Measurements from ENCODE around the gene ZCCHC9. TPM values are rescaled to one million over a fixed set of nuclear protein-coding genes. Genes with fewer than 3 reads are reported as not detected.

ZCCHC9 gene
- total RNA-seq, 1 experiment from 2014 or later, result 32.2 TPM

- Histone ChIP-seq H3K79me2 (ENCODE audit: insufficient read depth, low read length) (no peaks in the 10 kb centered on the region), H3K4ac (ENCODE audit: low read depth, low read length) (no peak overlapping the region), H3K56ac (ENCODE audit: insufficient read length, low read depth, low read length) (no peak overlapping the region), H3T11ph (ENCODE audit: low read length) (no peak overlapping the region), H2BK12ac (ENCODE audit: insufficient read length, low read depth, low read length) (no peak overlapping the region), H4K20me1 (ENCODE audit: control insufficient read depth, insufficient read depth, insufficient read length) (no peaks in the 10 kb centered on the region), H3K4me1 (ENCODE audit: insufficient read depth, low read length) (no peaks in the 10 kb centered on the region), H3K27me3 (ENCODE audit: insufficient read depth, low read length) (no peaks in the 10 kb centered on the region), H2BK15ac (ENCODE audit: low read depth, low read length) (no peak overlapping the region), H2AK5ac (ENCODE audit: insufficient read length, low read length) (no peak overlapping the region), H4K91ac (ENCODE audit: insufficient read length, low read depth, low read length) (no peak overlapping the region), H2AFZ (ENCODE audit: low read length) (no peak overlapping the region), H4K5ac (ENCODE audit: insufficient read length, low read depth, low read length) (no peak overlapping the region), H3K14ac (ENCODE audit: insufficient read depth, low read length) (no peak overlapping the region), H3K9ac (ENCODE audit: extremely low read depth, insufficient read length, low read length) (no peak overlapping the region), H3K27ac (ENCODE audit: insufficient read length, low read depth, low read length) (no peak overlapping the region), H3K23me2 (ENCODE audit: insufficient read length, low read depth, low read length, poor library complexity, severe bottlenecking) (no peaks in the 10 kb centered on the region), H2BK20ac (ENCODE audit: low read depth, low read length, poor library complexity, severe bottlenecking) (no peak overlapping the region), H3K18ac (ENCODE audit: insufficient read length, low read depth, low read length) (no peak overlapping the region), H4K8ac (replicated peaks; ENCODE audit: insufficient read length, low read depth, low read length) (no peak overlapping the region), H3K79me1 (ENCODE audit: insufficient read depth, low read depth, low read length, poor library complexity, severe bottlenecking) (no peaks in the 10 kb centered on the region), H3K9me3 (ENCODE audit: control insufficient read depth, low read depth, low read length) (no peaks in the 10 kb centered on the region), H2BK5ac (ENCODE audit: insufficient read length, low read length) (no peak overlapping the region), H3K23ac (ENCODE audit: insufficient read length, low read depth, low read length) (no peak overlapping the region), H3K4me2 (ENCODE audit: insufficient read depth, insufficient read length, low read length) (no peak overlapping the region), H2BK120ac (ENCODE audit: low read depth, low read length, poor library complexity, severe bottlenecking) (no peak overlapping the region)
- no peak for DNase-seq
- Mint-ChIP-seq H3K27me3 (ENCODE audit: low read depth) (no peaks in the 10 kb centered on the region), H3K4me3 (no peak overlapping the region), H3K27ac (no peak overlapping the region), H3K4me1 (peaks cover 3 to 7% of the 10 kb centered on the region in 2 experiments), H3K9me3 (no peaks in the 10 kb centered on the region), H3K36me3 (ENCODE audit: insufficient read depth in 1 of 3, low read depth in 3 of 3) (no peaks in the 10 kb centered on the region; a peak in 1 of 7 replicates)
- WGBS (ENCODE audit: extremely low coverage, insufficient read length, low lambda C conversion rate), result no CpG with 5 or more reads among the region's 13 CpGs
- no peak for TF ChIP-seq CTCF (conservative IDR thresholded peaks at IDR 0.05)
Observed at GRCh38 chr5:81344736-81345135, 43.3 kb downstream of the ZCCHC9 start.

Measured in H9 (cell line).